GM12878 (cell line): ENCODE data around the gene PARD6B. TPM values are rescaled to one million over a fixed set of nuclear protein-coding genes. Genes with fewer than 3 reads are reported as not detected.

Source experiments
- ATAC-seq: fragments of 200-7000 bp; cut with Tn5 transposase; 3 replicates; pipeline ENCODE4 v1.9.1; 2020; ENCODE audit warnings: mild to moderate bottlenecking, moderate library complexity
- BruUV-seq: library from RNA; stranded (reverse); fragments of 400-500 nt; replicated peaks from 2 replicates; lab custom pipeline; 2021; lab: Mats Ljungman, UMichigan
- CTCF ChIA-PET: fragments of 300-600 bp; sonication (Branson Sonifier 250); formaldehyde crosslinking; extraction: SDS; loops from one replicate; lab custom pipeline; 2021; ENCODE audit warnings: inconsistent platforms; lab: Yijun Ruan, JAX
- POLR2A ChIA-PET: fragments of 350-600 bp; formaldehyde crosslinking; extraction: SDS; loops from one replicate; lab custom pipeline; 2021; ENCODE audit warnings: inconsistent platforms; lab: Charles Lee
- RAD21 ChIA-PET: fragments of 300-600 bp; sonication (Branson Sonifier 250); formaldehyde crosslinking; loops from one replicate; lab custom pipeline; 2023; ENCODE audit warnings: antibody characterized with exemption; ENCODE audit not compliant: unreplicated experiment; lab: Charles Lee
- SMC1A ChIA-PET: fragments of 300-600 bp; sonication (Branson Sonifier 250); formaldehyde crosslinking; loops from one replicate; lab custom pipeline; 2023; ENCODE audit not compliant: unreplicated experiment, uncharacterized antibody; lab: Charles Lee
- DNase-seq: peaks from one replicate; pipeline ENCODE4 v3.0.0-alpha.2; 2011; ENCODE audit warnings: low read depth, low spot score
- FAIRE-seq: peaks from 3 replicates; lab custom pipeline; 2011; peaks lifted over from hg19 to GRCh38; lab: Jason Lieb, UNC
- H2AFZ ChIP-seq: 2 replicates; pipeline ENCODE4 v1.6.0; 2011; ENCODE audit warnings: low read depth, low read length, control low read depth; ENCODE audit not compliant: control insufficient read depth
- H3K27ac ChIP-seq: 2 replicates; pipeline ENCODE4 v1.5.1; 2011; ENCODE audit warnings: control low read depth; ENCODE audit not compliant: control insufficient read depth, insufficient read depth
- H3K27me3 ChIP-seq, 2 experiments: replicated peaks in 1 of 2; 2 replicates each; pipeline versions ENCODE4 v1.6.0 to v1.6.1; 2011; ENCODE audit warnings: low read length in 1 of 2; ENCODE audit not compliant: control insufficient read depth in 2 of 2, insufficient read depth in 2 of 2
- H3K36me3 ChIP-seq, 2 experiments: 2 replicates each; pipeline ENCODE4 v1.5.1; 2011; ENCODE audit warnings: low read length in 1 of 2; ENCODE audit not compliant: control insufficient read depth in 2 of 2, insufficient read depth in 2 of 2
- H3K4me1 ChIP-seq: 2 replicates; pipeline ENCODE4 v1.6.1; 2011; ENCODE audit warnings: mild to moderate bottlenecking, low read length, moderate library complexity, mixed read lengths; ENCODE audit not compliant: control insufficient read depth, insufficient read depth
- H3K4me2 ChIP-seq: 2 replicates; pipeline ENCODE4 v1.6.0; 2011; ENCODE audit warnings: control low read depth; ENCODE audit not compliant: control insufficient read depth, insufficient read depth
- H3K4me3 ChIP-seq: fragments of 200-600 bp; sonication (generic); 2 replicates; pipeline ENCODE4 v1.5.1; 2016
- H3K79me2 ChIP-seq: 2 replicates; pipeline ENCODE4 v1.6.0; 2011; ENCODE audit warnings: low read length; ENCODE audit not compliant: control insufficient read depth, insufficient read depth
- H3K9ac ChIP-seq: 2 replicates; pipeline ENCODE4 v1.8.0; 2011; ENCODE audit warnings: low read length, control low read depth, mixed read lengths; ENCODE audit not compliant: control insufficient read depth, insufficient read depth
- H3K9me3 ChIP-seq: replicated peaks from 3 replicates; pipeline ENCODE4 v1.5.1; 2011; ENCODE audit warnings: mild to moderate bottlenecking, low read length; ENCODE audit not compliant: control insufficient read depth, insufficient read depth
- H4K20me1 ChIP-seq: 2 replicates; pipeline ENCODE4 v1.6.0; 2011; ENCODE audit not compliant: control insufficient read depth, insufficient read depth
- ATF7 ChIP-seq: fragments of 450-650 bp; IDR thresholded peaks from 2 replicates; pipeline ENCODE4 v1.6.1; 2016; ENCODE audit warnings: low read depth, mild to moderate bottlenecking
- CREB1 ChIP-seq: IDR thresholded peaks from 2 replicates; pipeline ENCODE4 v1.6.1; 2012; ENCODE audit warnings: low read depth, mild to moderate bottlenecking, inconsistent platforms
- CUX1 ChIP-seq: IDR thresholded peaks from 2 replicates; pipeline ENCODE4 v1.6.1; 2012; ENCODE audit warnings: improper control_type of control experiment, low read depth, low read length; ENCODE audit not compliant: insufficient replicate concordance
- EED ChIP-seq: sonication (generic); IDR thresholded peaks from 2 replicates; pipeline ENCODE4 v1.6.1; 2016; ENCODE audit warnings: antibody characterized with exemption, low read depth
- EP300 ChIP-seq, 2 experiments: fragments of 150-350 bp in 1 of 2; IDR thresholded peaks; 2 replicates each; pipeline ENCODE4 v1.6.1; 2011 to 2012; ENCODE audit warnings: low read depth in 2 of 2, low read length in 2 of 2, borderline replicate concordance in 1 of 2, improper control_type of control experiment in 1 of 2, inconsistent platforms in 1 of 2; ENCODE audit not compliant: control insufficient read depth in 1 of 2
- ETV6 ChIP-seq, 2 experiments: fragments of 450-650 bp in 1 of 2; IDR thresholded peaks in 1 of 2; conservative IDR thresholded peaks in 1 of 2; 2 replicates each; pipeline ENCODE4 v1.6.1; 2014; ENCODE audit warnings: antibody characterized with exemption in 1 of 2, borderline replicate concordance in 1 of 2, low read depth in 1 of 2, mild to moderate bottlenecking in 1 of 2, moderate library complexity in 1 of 2
- FOXM1 ChIP-seq: IDR thresholded peaks from 2 replicates; pipeline ENCODE4 v1.6.1; 2012; ENCODE audit warnings: low read depth, mild to moderate bottlenecking, inconsistent platforms, low read length, moderate library complexity
- HCFC1 ChIP-seq: fragments of 150-350 bp; IDR thresholded peaks from 2 replicates; pipeline ENCODE4 v1.6.1; 2014; ENCODE audit warnings: low read length
- HDAC2 ChIP-seq: fragments of 200-600 bp; sonication (generic); IDR thresholded peaks from 2 replicates; pipeline ENCODE4 v1.6.1; 2017
- HDAC6 ChIP-seq: fragments of 200-600 bp; sonication (generic); IDR thresholded peaks from one replicate; pipeline ENCODE4 v1.8.0; 2017; ENCODE audit warnings: antibody characterized with exemption; ENCODE audit not compliant: unreplicated experiment
- IKZF1 ChIP-seq: fragments of 450-650 bp; conservative IDR thresholded peaks from 2 replicates; pipeline ENCODE4 v1.6.1; 2017; ENCODE audit warnings: antibody characterized with exemption, mild to moderate bottlenecking
- JUNB ChIP-seq: IDR thresholded peaks from 2 replicates; pipeline ENCODE4 v1.6.1; 2016; ENCODE audit warnings: antibody characterized with exemption, mild to moderate bottlenecking
- NFIC ChIP-seq: IDR thresholded peaks from 2 replicates; pipeline ENCODE4 v1.6.1; 2012; ENCODE audit warnings: low read depth, mild to moderate bottlenecking, inconsistent platforms, low read length, moderate library complexity
- POLR2A ChIP-seq: IDR thresholded peaks from 2 replicates; pipeline ENCODE4 v1.6.1; 2011; ENCODE audit warnings: low read depth, mild to moderate bottlenecking, low read length
- RBBP5 ChIP-seq: fragments of 200-600 bp; sonication (generic); conservative IDR thresholded peaks from 2 replicates; pipeline ENCODE4 v1.6.1; 2016
- SMAD1 ChIP-seq: fragments of 450-650 bp; IDR thresholded peaks from 2 replicates; pipeline ENCODE4 v1.6.1; 2018; ENCODE audit warnings: mild to moderate bottlenecking, low read depth; ENCODE audit not compliant: partially characterized antibody
- SMAD5 ChIP-seq: IDR thresholded peaks from 2 replicates; pipeline ENCODE4 v1.6.1; 2016; ENCODE audit warnings: antibody characterized with exemption, low read depth
- TBL1XR1 ChIP-seq: IDR thresholded peaks from 2 replicates; pipeline ENCODE4 v1.6.1; 2012; ENCODE audit warnings: low read depth, low read length, improper control_type of control experiment
- YBX1 ChIP-seq: fragments of 450-650 bp; IDR thresholded peaks from 2 replicates; pipeline ENCODE4 v1.6.1; 2016; ENCODE audit warnings: antibody characterized with exemption
- ZSCAN29 ChIP-seq: fragments of 450-650 bp; IDR thresholded peaks from 2 replicates; pipeline ENCODE4 v1.6.1; 2017; ENCODE audit warnings: mild to moderate bottlenecking, moderate library complexity
- WGBS: methylation state at CpG from one replicate; pipeline ENCODE4 v1.1.6; 2016; ENCODE audit warnings: low lambda C conversion rate; ENCODE audit not compliant: insufficient replicate concordance, insufficient coverage; ENCODE audit errors: missing lambda C conversion rate; 5-methylcytosine and 5-hydroxymethylcytosine counted together
- in situ Hi-C: fragments of 300-500 bp; cut with MboI; formaldehyde crosslinking; loops from 9 replicates; pipeline ENCODE4 v1.14.3; 2018; ENCODE audit warnings: mixed read lengths
- intact Hi-C: fragments of 100-400 bp; cut with micrococcal nuclease; formaldehyde crosslinking; loops from one replicate; pipeline ENCODE4 v1.14.2; 2022; ENCODE audit not compliant: unreplicated experiment
- polyA plus RNA-seq, 11 experiments: library from polyadenylated mRNA; depleted of rRNA in 4 of 11; unstranded in 6 of 11; stranded (reverse) in 5 of 11; fragments of >200 nt; fragmentation: Nextera tagmentation in 4 of 11; fragmentation: Illumina TruSeq in 1 of 11; extraction: Ambion mirVana in 4 of 11; extraction: Trizol in 1 of 11; gene quantifications; 1 replicate in 1 of 11; 2 replicates in 10 of 11; pipeline versions ENCODE4 v1.2.1 to v1.2.3, GENCODE V29; 2011 to 2016; ENCODE audit warnings: inconsistent platforms in 2 of 11, missing spikeins in 2 of 11, low read depth in 1 of 11
- total RNA-seq, 4 experiments: library from RNA; depleted of rRNA in 3 of 4; stranded (reverse); fragments of >200 nt in 3 of 4; fragmentation: Illumina TruSeq in 1 of 4; extraction: Trizol in 1 of 4; gene quantifications; 2 replicates each; pipeline versions ENCODE4 v1.2.1 to v1.2.3, GENCODE V29; 2013 to 2021
- TF ChIP-seq, protein P1 (sequence below): IDR thresholded peaks from 2 replicates; pipeline ENCODE4 v1.6.1; 2012; ENCODE audit warnings: low read depth, low read length, improper control_type of control experiment

The PARD6B gene
- total and polyA plus RNA-seq, 10 of the 15 experiments (the other 5 are each of a cell fraction or from before 2014, with no cell fraction given): 0.57 to 4.7 (median 2.0) TPM

DNA sequence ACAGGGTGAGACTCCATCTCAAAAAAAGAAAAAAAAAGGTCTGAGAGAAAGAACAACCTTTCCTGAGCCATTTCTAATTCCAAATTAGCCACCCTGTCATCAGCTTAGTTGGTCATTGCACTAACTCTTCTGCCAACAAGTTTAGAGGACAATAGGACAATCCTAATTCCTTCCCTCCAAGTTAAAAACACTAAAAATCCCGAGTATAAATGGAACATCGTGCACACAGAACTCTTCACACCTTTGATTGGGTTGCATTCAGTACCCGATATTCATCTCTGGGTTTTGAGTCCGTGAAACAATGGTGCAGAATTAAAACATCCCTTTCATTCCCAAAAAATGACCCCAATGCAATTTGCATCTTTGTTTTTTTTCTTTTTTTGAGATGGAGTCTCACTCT is 23.0 kb downstream of the PARD6B start (continued):
- TF ChIP-seq JUNB (no peak), SMAD1 (no peak), EED (no peak)

- SMC1A ChIA-PET: no interaction called here
- Histone ChIP-seq H3K4me2 (no peak overlapping the region), H3K9ac (no peak overlapping the region), H3K79me2 (no peaks in the 10 kb centered on the region), H3K36me3 (no peaks in the 10 kb centered on the region), H3K9me3 (no peaks in the 10 kb centered on the region), H3K27me3 (no peaks in the 10 kb centered on the region), H3K27ac (no peak overlapping the region), H2AFZ (no peak overlapping the region), H3K4me3 (no peak overlapping the region), H3K4me1 (no peaks in the 10 kb centered on the region), H4K20me1 (no peaks in the 10 kb centered on the region)
- no peak for ATAC-seq
- 29% methylated on average over 2 of the region's 2 CpGs for WGBS
- no peak for TF ChIP-seq ATF7
- no peak for TF ChIP-seq TBL1XR1
- TF ChIP-seq POLR2A: no peak
- no peak for TF ChIP-seq IKZF1
- no peak for TF ChIP-seq CREB1
- no peak for TF ChIP-seq ZSCAN29
- TF ChIP-seq ETV6 (conservative IDR thresholded peaks at IDR 0.05 in 1 of 2, IDR thresholded peaks at IDR 0.05 in 1 of 2; ENCODE audit: borderline replicate concordance in 1 of 2, low read depth in 1 of 2): no peak; a peak in 1 of 4 replicates
- TF ChIP-seq YBX1: no peak
- no peak for TF ChIP-seq HDAC2
- TF ChIP-seq EP300 (IDR thresholded peaks at IDR 0.05; ENCODE audit: borderline replicate concordance in 1 of 2, control insufficient read depth in 1 of 2, low read depth in 2 of 2, low read length in 2 of 2): no peak
- TF ChIP-seq HDAC6: no peak
- TF ChIP-seq FOXM1: no peak
- no peak for TF ChIP-seq NFIC
- TF ChIP-seq SMAD5: no peak
- no peak for TF ChIP-seq RBBP5
- TF ChIP-seq CUX1: no peak
- no peak for TF ChIP-seq HCFC1
- TF ChIP-seq, protein P1, sequence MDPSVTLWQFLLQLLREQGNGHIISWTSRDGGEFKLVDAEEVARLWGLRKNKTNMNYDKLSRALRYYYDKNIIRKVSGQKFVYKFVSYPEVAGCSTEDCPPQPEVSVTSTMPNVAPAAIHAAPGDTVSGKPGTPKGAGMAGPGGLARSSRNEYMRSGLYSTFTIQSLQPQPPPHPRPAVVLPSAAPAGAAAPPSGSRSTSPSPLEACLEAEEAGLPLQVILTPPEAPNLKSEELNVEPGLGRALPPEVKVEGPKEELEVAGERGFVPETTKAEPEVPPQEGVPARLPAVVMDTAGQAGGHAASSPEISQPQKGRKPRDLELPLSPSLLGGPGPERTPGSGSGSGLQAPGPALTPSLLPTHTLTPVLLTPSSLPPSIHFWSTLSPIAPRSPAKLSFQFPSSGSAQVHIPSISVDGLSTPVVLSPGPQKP: no peak
- no peak for DNase-seq
- CTCF ChIA-PET: interaction anchor here (0.6 kb wide), 1 partner anchor 9 kb away, joined by 4 read pairs; no protein-coding TSS in a partner anchor
- RAD21 ChIA-PET: interaction anchor here (1.0 kb wide), 1 partner anchor 28 kb away, joined by 5 read pairs; no protein-coding TSS in a partner anchor
- in situ Hi-C loops (no loop called here), intact Hi-C loops (no loop called here)
- no peak for FAIRE-seq
- no TSS peak for BruUV-seq
- POLR2A ChIA-PET: no interaction called here
These were observed 25.1 kb downstream of the PARD6B start for GRCh38 chr20:50756447-50756846.
